Hepatic stellate cell (primary cell): ENCODE measurements around the gene TUBA4A.
"Not testable (repeated sequence)": the region's sequence is repeated elsewhere in the genome, so short reads cannot be mapped to it uniquely, and the experiment has no call there.

Experiments used
- DNase-seq: peaks from one replicate; pipeline ENCODE4 v3.0.0; 2011; ENCODE audit warnings: low spot score

TUBA4A gene

GRCh38 chr2:219210886-219211362 is 42.8 kb downstream of the TUBA4A start:
- no peak for DNase-seq

GRCh38 chr2:219210196-219210885 is 43.4 kb downstream of the TUBA4A start:
- no peak for DNase-seq

- DNase-seq: no peak
Measured at GRCh38 chr2:219209236-219210195, 44.2 kb downstream of the TUBA4A start.

- peak; percentile 83 for DNase-seq
Measured at GRCh38 chr2:219207884-219208740, 45.6 kb downstream of the TUBA4A start.

- peak; percentile 31 for DNase-seq
Measured at GRCh38 chr2:219207134-219207883, 46.4 kb downstream of the TUBA4A start.

- peak; percentile 98 for DNase-seq
Measured at GRCh38 chr2:219206328-219207133, 47.2 kb downstream of the TUBA4A start, which contains the start of gene ZFAND2B. Gene ZFAND2B, plus strand, starts transcription at chr2:219206782. Its CDS starts 206 bp downstream, at chr2:219206988.

- DNase-seq: no peak
Measured at GRCh38 chr2:219205981-219206327, 47.8 kb downstream of the TUBA4A start.

- no peak for DNase-seq
Measured at GRCh38 chr2:219205165-219205538, 48.6 kb downstream of the TUBA4A start.

GRCh38 chr2:219204425-219205164 is 49.1 kb downstream of the TUBA4A start:
- DNase-seq: no peak

- DNase-seq: not testable (repeated sequence)
Measured at GRCh38 chr2:219201331-219201730, 52.4 kb downstream of the TUBA4A start.

- DNase-seq: not testable (repeated sequence)
Measured at GRCh38 chr2:219200502-219201326, 53.0 kb downstream of the TUBA4A start.
